T-helper 2 cell treated with Interferon-gamma antibody and Interleukin-4, amounts not matched to agents 5 μg/mL and 100 μg/mL, for 36 hours (primary cell): ENCODE data around the gene HCAR3.
"Not testable (repeated sequence)": the region's sequence is repeated elsewhere in the genome, so short reads cannot be mapped to it uniquely, and the experiment has no call there.

ENCODE experiments used
- DNase-seq: peaks from one replicate; pipeline ENCODE4 v3.0.0; 2021; ENCODE audit warnings: low spot score
- H3K27ac Mint-ChIP-seq: one replicate; pipeline ENCODE4 v1.8.0; 2021; ENCODE audit warnings: mild to moderate bottlenecking, mixed read lengths
- H3K27me3 Mint-ChIP-seq: one replicate; pipeline ENCODE4 v1.8.0; 2021; ENCODE audit warnings: low read depth, mixed read lengths
- H3K36me3 Mint-ChIP-seq: one replicate; pipeline ENCODE4 v1.8.0; 2021; ENCODE audit warnings: low read depth, mixed read lengths
- H3K4me1 Mint-ChIP-seq: one replicate; pipeline ENCODE4 v1.8.0; 2021; ENCODE audit warnings: low read depth, mixed read lengths
- H3K4me3 Mint-ChIP-seq: one replicate; pipeline ENCODE4 v1.8.0; 2022; ENCODE audit warnings: mild to moderate bottlenecking, moderate library complexity, mixed read lengths
- H3K9me3 Mint-ChIP-seq: one replicate; pipeline ENCODE4 v1.8.0; 2021; ENCODE audit warnings: mixed read lengths

The HCAR3 gene

GRCh38 chr12:122702890-122703611 lies 13.6 kb downstream of the HCAR3 start, which contains the start of gene HCAR2:
Gene HCAR2, minus strand, starts transcription at chr12:122703357. Its CDS starts 74 bp downstream, at chr12:122703283.
- not testable (repeated sequence) for DNase-seq, H3K27me3 Mint-ChIP-seq, H3K4me3 Mint-ChIP-seq, H3K9me3 Mint-ChIP-seq, H3K27ac Mint-ChIP-seq, H3K36me3 Mint-ChIP-seq, H3K4me1 Mint-ChIP-seq

GRCh38 chr12:122701481-122701880 lies 15.1 kb downstream of the HCAR3 start:
- DNase-seq, H3K4me3 Mint-ChIP-seq, H3K4me1 Mint-ChIP-seq, H3K9me3 Mint-ChIP-seq, H3K27ac Mint-ChIP-seq, H3K36me3 Mint-ChIP-seq, H3K27me3 Mint-ChIP-seq: not testable (repeated sequence)

- not testable (repeated sequence) for H3K36me3 Mint-ChIP-seq, H3K27ac Mint-ChIP-seq, H3K4me1 Mint-ChIP-seq, DNase-seq, H3K4me3 Mint-ChIP-seq, H3K9me3 Mint-ChIP-seq, H3K27me3 Mint-ChIP-seq
Measured at GRCh38 chr12:122700038-122700710, 16.4 kb downstream of the HCAR3 start.

GRCh38 chr12:122696922-122697321 lies 19.7 kb downstream of the HCAR3 start:
- not testable (repeated sequence) for H3K4me3 Mint-ChIP-seq, DNase-seq, H3K9me3 Mint-ChIP-seq, H3K27ac Mint-ChIP-seq, H3K36me3 Mint-ChIP-seq, H3K4me1 Mint-ChIP-seq, H3K27me3 Mint-ChIP-seq

- Mint-ChIP-seq H3K27ac (no peak overlapping the region), H3K4me1 (peaks cover 4% of the 10 kb centered on the region), H3K36me3 (no peaks in the 10 kb centered on the region), H3K27me3 (no peaks in the 10 kb centered on the region), H3K9me3 (no peaks in the 10 kb centered on the region), H3K4me3 (no peak overlapping the region)
- no peak for DNase-seq
Measured at GRCh38 chr12:122691566-122691965, 25.0 kb downstream of the HCAR3 start.

GRCh38 chr12:122688291-122688690 lies 28.3 kb downstream of the HCAR3 start:
- no peak overlapping the region for H3K4me3 Mint-ChIP-seq
- peaks cover 4% of the 10 kb centered on the region for H3K4me1 Mint-ChIP-seq
- H3K9me3 Mint-ChIP-seq, result no peaks in the 10 kb centered on the region
- no peak overlapping the region for H3K27ac Mint-ChIP-seq
- no peak for DNase-seq
- H3K27me3 Mint-ChIP-seq, result no peaks in the 10 kb centered on the region
- H3K36me3 Mint-ChIP-seq, result no peaks in the 10 kb centered on the region

GRCh38 chr12:122687086-122687485 lies 29.5 kb downstream of the HCAR3 start:
- Mint-ChIP-seq H3K27ac (no peak overlapping the region), H3K4me3 (no peak overlapping the region), H3K36me3 (no peaks in the 10 kb centered on the region), H3K27me3 (no peaks in the 10 kb centered on the region), H3K9me3 (no peaks in the 10 kb centered on the region), H3K4me1 (peaks cover 4% of the 10 kb centered on the region)
- DNase-seq, result no peak

GRCh38 chr12:122686538-122686937 lies 30.1 kb downstream of the HCAR3 start:
- H3K27ac Mint-ChIP-seq, result no peak overlapping the region
- no peaks in the 10 kb centered on the region for H3K36me3 Mint-ChIP-seq
- no peaks in the 10 kb centered on the region for H3K27me3 Mint-ChIP-seq
- no peaks in the 10 kb centered on the region for H3K9me3 Mint-ChIP-seq
- H3K4me3 Mint-ChIP-seq, result no peak overlapping the region
- DNase-seq, result no peak
- peaks cover 2% of the 10 kb centered on the region for H3K4me1 Mint-ChIP-seq

GRCh38 chr12:122684297-122684813 lies 32.3 kb downstream of the HCAR3 start:
- Mint-ChIP-seq H3K4me3 (no peak overlapping the region), H3K27ac (no peak overlapping the region), H3K9me3 (no peaks in the 10 kb centered on the region), H3K27me3 (no peaks in the 10 kb centered on the region), H3K36me3 (no peaks in the 10 kb centered on the region), H3K4me1 (no peaks in the 10 kb centered on the region)
- DNase-seq, result no peak

GRCh38 chr12:122681814-122682213 lies 34.8 kb downstream of the HCAR3 start:
- Mint-ChIP-seq H3K27ac (no peak overlapping the region), H3K4me3 (no peak overlapping the region), H3K36me3 (no peaks in the 10 kb centered on the region), H3K9me3 (no peaks in the 10 kb centered on the region), H3K27me3 (no peaks in the 10 kb centered on the region), H3K4me1 (no peaks in the 10 kb centered on the region)
- DNase-seq, result no peak

GRCh38 chr12:122680989-122681388 lies 35.6 kb downstream of the HCAR3 start:
- H3K36me3 Mint-ChIP-seq, H3K4me1 Mint-ChIP-seq, H3K27me3 Mint-ChIP-seq, H3K4me3 Mint-ChIP-seq, H3K9me3 Mint-ChIP-seq, DNase-seq, H3K27ac Mint-ChIP-seq: not testable (repeated sequence)

- not testable (repeated sequence) for H3K36me3 Mint-ChIP-seq, H3K9me3 Mint-ChIP-seq, DNase-seq, H3K4me3 Mint-ChIP-seq, H3K27me3 Mint-ChIP-seq, H3K27ac Mint-ChIP-seq, H3K4me1 Mint-ChIP-seq
Measured at GRCh38 chr12:122676781-122677180, 39.8 kb downstream of the HCAR3 start.

GRCh38 chr12:122676015-122676414 lies 40.6 kb downstream of the HCAR3 start:
- DNase-seq, H3K27me3 Mint-ChIP-seq, H3K9me3 Mint-ChIP-seq, H3K4me1 Mint-ChIP-seq, H3K27ac Mint-ChIP-seq, H3K4me3 Mint-ChIP-seq, H3K36me3 Mint-ChIP-seq: not testable (repeated sequence)

- H3K9me3 Mint-ChIP-seq, result no peaks in the 10 kb centered on the region
- no peak overlapping the region for H3K4me3 Mint-ChIP-seq
- H3K27ac Mint-ChIP-seq, result no peak overlapping the region
- no peak for DNase-seq
- H3K27me3 Mint-ChIP-seq, result no peaks in the 10 kb centered on the region
- no peaks in the 10 kb centered on the region for H3K4me1 Mint-ChIP-seq
- H3K36me3 Mint-ChIP-seq, result no peaks in the 10 kb centered on the region
Measured at GRCh38 chr12:122672515-122672914, 44.1 kb downstream of the HCAR3 start.
